T-helper 9 cell (primary cell): ENCODE results near the gene ZCCHC24.

Experiments used
- DNase-seq: peaks from one replicate; pipeline ENCODE4 v3.0.0-alpha.2; 2020

The ZCCHC24 gene

DNA sequence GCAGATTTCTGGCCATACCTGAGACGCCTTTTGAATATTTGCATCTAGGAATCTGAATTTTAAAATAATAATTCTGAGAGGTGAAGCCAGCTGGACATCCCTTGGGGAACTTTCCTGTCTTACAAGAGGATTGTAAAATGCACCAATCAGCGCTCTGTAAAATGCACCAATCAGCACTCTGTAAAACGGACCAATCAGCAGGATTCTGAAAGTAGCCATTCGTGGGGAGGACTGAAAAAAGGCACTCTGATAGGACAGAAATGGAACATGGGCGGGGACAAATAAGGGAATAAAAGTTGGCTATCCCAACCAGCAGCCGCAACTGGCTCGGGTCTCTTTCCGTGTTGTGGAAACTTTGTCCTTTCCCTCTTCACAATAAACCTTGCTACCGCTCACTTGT is 88.2 kb downstream of the ZCCHC24 start:
- no peak for DNase-seq

- DNase-seq = no peak
These were observed 89.3 kb downstream of the ZCCHC24 start for GRCh38 chr10:79356104-79356503.

DNA sequence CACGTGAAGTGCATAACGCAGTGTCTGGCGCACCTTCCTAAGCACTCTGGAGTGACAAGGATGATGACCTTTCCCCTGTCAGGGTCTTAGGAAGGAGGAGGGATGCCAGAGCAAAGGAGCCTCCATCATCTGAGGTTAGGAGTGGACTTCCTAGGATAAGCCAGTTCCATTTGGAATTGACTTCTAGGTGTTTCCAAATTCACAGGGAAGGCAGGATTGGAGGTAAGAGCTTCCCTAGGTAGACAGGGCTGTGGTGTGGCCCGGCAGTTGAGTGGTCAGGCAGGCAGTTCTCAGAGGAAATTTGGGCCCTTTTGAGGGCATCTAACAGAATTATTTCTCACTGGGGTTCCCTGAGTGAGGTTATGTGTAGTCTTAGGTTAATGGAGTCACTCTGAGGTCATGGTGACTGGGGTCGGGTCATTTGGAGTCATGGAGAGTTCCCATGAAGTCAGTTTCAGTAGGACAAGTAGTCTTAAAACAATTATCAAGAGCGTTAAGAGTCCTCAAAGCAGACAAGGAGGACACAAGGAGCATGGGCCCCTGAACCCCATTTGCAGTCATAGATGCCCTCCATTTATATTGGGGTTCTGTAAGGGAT is 89.9 kb downstream of the ZCCHC24 start:
- no peak for DNase-seq

DNA sequence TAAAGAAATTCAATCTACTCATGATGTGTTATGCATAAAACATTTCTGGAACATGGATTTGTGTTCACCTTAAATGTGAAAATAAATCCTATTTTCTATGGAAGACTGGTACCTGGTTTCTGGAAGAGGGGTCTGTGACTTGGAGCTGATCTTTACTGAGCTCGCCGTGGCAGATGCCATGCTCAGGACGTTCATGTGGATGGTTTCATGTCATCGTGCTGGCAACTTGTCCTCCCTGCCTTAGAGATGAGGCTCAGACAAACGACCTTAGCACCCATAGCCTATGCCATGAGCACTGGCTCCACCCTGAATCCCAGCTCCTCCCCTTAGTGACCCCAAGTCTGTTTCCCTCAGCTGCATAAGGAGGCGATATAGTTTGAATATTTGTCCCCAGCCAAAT is 90.8 kb downstream of the ZCCHC24 start:
- DNase-seq = no peak

- no peak for DNase-seq
These were observed 91.3 kb downstream of the ZCCHC24 start for GRCh38 chr10:79354141-79354540.

DNA sequence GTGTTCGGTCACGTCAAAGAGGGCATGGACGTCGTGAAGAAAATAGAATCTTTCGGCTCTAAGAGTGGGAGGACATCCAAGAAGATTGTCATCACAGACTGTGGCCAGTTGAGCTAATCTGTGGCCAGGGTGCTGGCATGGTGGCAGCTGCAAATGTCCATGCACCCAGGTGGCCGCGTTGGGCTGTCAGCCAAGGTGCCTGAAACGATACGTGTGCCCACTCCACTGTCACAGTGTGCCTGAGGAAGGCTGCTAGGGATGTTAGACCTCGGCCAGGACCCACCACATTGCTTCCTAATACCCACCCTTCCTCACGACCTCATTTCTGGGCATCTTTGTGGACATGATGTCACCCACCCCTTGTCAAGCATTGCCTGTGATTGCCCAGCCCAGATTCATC is 91.7 kb downstream of the ZCCHC24 start:
- DNase-seq = no peak

DNA sequence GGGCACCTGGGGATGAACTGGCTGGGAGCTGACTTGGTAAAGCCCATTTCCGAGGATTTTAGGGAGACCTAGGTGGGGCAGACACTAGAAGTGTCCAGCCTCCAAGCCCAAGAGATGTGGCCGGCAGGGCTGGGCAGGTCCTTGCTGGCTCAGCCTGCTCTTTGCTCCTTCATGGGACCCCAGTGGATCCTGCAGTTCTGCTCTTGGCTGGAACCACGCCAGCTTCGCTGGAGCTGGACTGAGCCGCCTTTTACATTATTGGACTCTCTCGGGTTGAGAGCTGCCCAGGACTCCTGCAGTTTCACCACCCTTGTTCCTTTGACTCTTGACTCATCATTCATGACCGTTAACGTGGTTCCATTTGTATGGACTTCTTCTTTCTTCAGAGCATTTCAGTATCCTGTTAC is 92.4 kb downstream of the ZCCHC24 start:
- no peak for DNase-seq

DNA sequence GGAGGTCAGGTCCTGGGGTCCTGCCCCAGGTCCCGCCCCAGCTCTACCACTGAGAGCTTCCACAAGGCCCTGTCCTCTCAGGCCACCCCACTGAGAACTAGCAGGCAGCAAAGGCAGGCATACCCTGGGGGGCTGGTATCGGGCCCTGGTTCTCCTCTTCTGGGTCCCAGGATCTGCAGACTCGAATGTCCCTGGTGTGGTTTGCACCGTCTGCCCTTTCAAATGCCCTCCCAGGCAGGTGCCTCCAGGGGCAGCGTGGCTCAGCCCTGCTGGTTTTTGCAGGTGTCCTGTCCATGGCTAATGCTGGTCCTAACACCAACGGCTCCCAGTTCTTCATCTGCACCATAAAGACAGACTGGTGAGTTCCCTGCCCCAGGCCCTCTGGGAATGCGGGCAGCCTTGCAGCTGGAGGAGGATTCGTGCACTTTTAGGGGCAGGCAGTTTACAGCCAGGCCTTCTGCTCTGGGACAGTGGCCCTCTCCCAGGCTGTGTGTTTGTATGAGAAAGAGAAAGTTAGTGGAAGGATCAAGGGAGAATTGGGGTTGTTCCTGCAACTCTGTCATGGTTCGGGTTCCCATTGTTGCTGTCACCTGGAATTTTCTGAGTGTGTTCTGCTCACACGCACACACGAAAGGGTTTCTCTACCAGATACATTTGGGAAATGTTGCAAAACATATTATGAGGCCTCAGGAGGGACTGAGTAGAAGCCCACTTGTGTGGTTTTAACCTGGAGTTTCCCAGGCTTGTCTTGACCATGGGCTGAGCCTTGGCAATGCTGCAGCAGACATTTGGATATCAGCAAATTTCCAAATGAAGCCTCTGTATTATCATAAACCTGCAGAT is 93.2 kb downstream of the ZCCHC24 start:
- DNase-seq = no peak

GRCh38 chr10:79351332-79351731 is 94.1 kb downstream of the ZCCHC24 start:
- no peak for DNase-seq

GRCh38 chr10:79350407-79351154 is 94.8 kb downstream of the ZCCHC24 start:
- no peak for DNase-seq

GRCh38 chr10:79349766-79350406 is 95.5 kb downstream of the ZCCHC24 start:
- no peak for DNase-seq

DNA sequence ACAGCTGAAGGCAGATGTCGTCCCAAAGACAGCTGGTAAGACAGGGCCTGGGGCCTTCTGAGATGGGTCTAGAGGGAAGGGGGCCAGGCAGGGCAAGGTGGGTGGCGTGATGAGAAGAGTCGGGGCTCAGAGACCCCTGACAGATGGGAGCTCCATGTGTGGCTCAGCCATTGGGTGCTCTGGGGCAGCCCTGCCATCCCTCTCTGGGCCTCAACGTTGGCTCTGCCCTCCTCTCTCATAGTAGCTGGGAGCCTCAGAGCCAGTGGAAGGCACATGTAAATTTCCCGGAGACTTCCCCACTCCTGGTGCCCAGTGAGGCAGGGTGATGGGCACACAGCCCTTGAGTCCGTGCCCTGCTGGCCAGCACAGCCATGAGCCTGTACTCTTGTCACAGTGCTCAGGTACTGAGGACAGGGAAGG is 96.3 kb downstream of the ZCCHC24 start:
- no peak for DNase-seq

- DNase-seq = no peak
These were observed 96.8 kb downstream of the ZCCHC24 start for GRCh38 chr10:79348640-79348988.

DNA sequence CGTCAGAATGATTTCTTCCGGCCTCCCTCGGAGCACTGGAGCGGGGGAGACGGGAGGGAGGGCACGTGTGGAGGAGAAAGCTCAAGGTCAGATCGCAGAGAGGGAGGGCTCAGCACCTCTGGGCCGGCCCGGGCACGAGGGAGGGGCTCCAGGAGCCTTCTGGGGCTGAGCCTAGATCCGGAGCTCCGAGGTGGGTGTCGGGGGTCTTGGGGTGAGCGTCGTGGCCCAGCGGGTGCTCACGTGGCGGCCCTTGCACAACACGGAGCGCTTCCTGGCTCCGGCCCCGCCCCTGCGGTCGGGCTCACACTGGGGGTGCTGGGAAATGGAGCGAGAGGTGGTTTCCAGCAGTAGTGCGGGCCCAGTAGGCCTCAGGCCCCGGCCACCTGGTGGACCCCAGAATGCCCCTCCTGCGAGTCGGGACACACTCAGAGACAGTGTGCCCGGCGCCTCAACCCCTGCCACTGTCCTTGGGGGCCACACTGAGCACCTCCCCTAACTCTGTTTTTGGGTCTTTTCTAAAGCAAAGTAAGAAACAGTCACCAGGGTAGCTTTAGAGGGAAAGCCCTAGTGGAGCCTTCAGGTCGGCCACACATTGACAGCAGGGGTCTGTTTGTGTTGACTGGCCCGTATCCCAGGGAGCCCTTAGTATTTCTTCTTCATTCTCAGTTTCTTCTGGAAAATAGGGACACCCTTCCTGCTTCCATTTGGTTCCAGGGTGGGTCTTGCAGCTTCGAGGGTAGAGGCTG is 97.4 kb downstream of the ZCCHC24 start:
- peak; percentile 58 for DNase-seq

GRCh38 chr10:79347226-79347893 is 98.1 kb downstream of the ZCCHC24 start, which contains the start of gene PPIF:
Gene PPIF (plus strand): TSS chr10:79347469. CDS start chr10:79347549, 80 bp downstream.
- DNase-seq = peak; percentile 92

- DNase-seq = no peak
These were observed 98.8 kb downstream of the ZCCHC24 start for GRCh38 chr10:79346388-79347225.

GRCh38 chr10:79346012-79346340 is 99.4 kb downstream of the ZCCHC24 start:
- no peak for DNase-seq

- DNase-seq = no peak
These were observed 100.0 kb downstream of the ZCCHC24 start for GRCh38 chr10:79345241-79346011.

DNA sequence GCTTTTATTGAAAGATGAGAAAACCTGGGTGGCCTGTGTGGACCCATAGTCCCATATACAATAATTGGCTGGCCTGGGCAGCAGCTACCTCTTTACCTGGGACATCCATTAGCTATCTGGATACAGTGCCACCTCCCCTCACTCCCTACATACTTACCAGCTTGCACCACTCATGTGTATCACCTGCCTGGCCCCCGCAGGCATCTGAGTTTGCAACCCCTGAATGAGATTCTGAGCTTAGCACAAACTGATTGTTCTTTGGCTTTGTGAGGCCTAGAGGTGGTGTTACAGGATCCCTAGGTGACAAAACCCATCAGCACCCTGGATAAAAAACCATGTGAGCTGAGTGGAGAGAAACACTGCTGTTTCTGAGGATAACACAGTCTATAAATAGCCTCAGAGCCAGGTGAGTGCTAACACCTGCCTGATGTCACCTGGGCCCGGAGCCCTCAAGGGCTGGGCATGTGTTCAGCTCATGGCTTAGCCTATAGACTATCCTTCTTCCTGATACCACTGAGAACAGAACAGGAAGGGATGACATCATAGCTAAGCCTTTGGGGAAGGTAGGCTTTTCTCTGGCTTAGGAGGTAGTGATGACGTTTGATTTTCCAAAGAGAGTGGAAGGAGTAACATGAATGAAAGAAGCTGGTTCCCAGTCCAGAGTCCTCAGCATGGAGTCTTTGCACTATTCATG is 100.8 kb downstream of the ZCCHC24 start:
- no peak for DNase-seq
